ENCODE results near the gene GRID2. TPM values are rescaled to one million over a fixed set of nuclear protein-coding genes. Genes with fewer than 3 reads are reported as not detected.
"Not testable (repeated sequence)": the region's sequence is repeated elsewhere in the genome, so short reads cannot be mapped to it uniquely, and the experiment has no call there.

The GRID2 gene
- total RNA-seq, 1 experiment from 2014 or later, result not detected

DNA sequence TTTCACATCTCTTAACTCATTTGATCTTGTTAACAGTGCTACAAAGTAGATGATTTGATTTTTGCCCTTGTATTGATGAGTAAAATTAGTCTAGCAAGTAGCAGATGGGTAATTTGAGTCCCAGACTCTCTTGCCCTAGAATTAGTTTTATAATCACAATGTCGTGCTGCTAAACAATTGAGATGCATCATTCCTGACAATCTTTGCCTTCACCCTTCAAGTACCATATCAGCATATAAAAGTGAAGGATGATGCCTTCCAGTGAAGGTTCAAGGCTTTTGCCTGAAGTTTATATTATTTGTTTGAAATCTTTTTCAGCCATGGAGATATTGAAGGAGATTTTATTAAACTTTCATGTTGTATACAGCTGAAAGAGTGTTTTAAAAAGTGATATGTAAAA, 141.4 kb downstream of the GRID2 start:
- CTCF ChIA-PET, result no interaction called here

DNA sequence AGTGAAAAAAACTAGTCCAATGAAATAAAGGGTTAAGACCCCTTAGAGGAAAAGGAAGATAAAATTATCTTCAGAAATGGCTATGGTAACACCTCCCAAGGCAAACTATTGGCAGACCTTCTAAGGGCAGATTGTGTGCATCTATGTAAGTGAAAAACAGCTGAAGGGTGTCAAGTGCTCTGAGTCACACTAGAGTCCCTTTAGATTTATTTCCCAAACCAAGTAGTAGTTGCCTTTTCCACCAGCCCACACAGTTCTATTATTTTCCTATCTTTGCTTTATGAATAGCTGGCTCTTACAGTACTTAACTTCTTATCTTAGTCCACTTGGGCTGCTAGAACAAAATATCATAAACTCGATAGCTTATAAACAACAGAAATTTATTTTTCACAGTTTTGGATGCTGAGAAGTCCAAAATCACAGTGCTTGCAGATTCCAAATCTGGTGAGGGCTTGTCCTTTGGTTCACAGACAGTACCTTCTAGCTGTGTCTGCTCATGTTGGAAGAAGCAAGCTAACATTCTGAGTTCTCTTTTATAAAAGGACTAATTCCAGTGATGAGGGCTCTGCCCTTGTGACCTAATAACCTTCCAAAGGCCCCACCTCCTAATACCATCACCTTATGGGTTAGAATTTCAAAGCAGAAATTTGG, 143.6 kb downstream of the GRID2 start:
- Mint-ChIP-seq H3K4me3 (ENCODE audit: unreplicated experiment) (no peak overlapping the region), H3K9me3 (ENCODE audit: unreplicated experiment) (no peaks in the 10 kb centered on the region), H3K4me1 (ENCODE audit: low read depth, unreplicated experiment) (no peaks in the 10 kb centered on the region), H3K27me3 (ENCODE audit: insufficient read depth, unreplicated experiment) (peaks cover 4% of the 10 kb centered on the region), H3K27ac (ENCODE audit: unreplicated experiment) (no peak overlapping the region), H3K36me3 (ENCODE audit: insufficient read depth, unreplicated experiment) (no peaks in the 10 kb centered on the region)
- Histone ChIP-seq H3K27me3 (replicated peaks; ENCODE audit: control insufficient read depth, insufficient read depth, low read length) (no peaks in the 10 kb centered on the region), H3K9me3 (no peaks in the 10 kb centered on the region), H3K4me3 (ENCODE audit: low read depth, low read length) (no peak overlapping the region), H3K4me1 (no peaks in the 10 kb centered on the region), H3K36me3 (ENCODE audit: control insufficient read depth, insufficient read depth, low read length) (no peaks in the 10 kb centered on the region)
- no TSS peak for BruUV-seq (replicated peaks)
- TF ChIP-seq, protein P1, sequence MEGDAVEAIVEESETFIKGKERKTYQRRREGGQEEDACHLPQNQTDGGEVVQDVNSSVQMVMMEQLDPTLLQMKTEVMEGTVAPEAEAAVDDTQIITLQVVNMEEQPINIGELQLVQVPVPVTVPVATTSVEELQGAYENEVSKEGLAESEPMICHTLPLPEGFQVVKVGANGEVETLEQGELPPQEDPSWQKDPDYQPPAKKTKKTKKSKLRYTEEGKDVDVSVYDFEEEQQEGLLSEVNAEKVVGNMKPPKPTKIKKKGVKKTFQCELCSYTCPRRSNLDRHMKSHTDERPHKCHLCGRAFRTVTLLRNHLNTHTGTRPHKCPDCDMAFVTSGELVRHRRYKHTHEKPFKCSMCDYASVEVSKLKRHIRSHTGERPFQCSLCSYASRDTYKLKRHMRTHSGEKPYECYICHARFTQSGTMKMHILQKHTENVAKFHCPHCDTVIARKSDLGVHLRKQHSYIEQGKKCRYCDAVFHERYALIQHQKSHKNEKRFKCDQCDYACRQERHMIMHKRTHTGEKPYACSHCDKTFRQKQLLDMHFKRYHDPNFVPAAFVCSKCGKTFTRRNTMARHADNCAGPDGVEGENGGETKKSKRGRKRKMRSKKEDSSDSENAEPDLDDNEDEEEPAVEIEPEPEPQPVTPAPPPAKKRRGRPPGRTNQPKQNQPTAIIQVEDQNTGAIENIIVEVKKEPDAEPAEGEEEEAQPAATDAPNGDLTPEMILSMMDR (IDR thresholded peaks at IDR 0.05; ENCODE audit: insufficient read depth in 1 of 2, low read depth in 1 of 2, low read length in 1 of 2, severe bottlenecking in 1 of 2, unreplicated experiment in 1 of 2), result no peak
- intact Hi-C loops (cut with micrococcal nuclease; ENCODE audit: unreplicated experiment), result no loop called here
- ChIA-PET CTCF (no interaction called here), POLR2A (no interaction called here)
- DNase-seq, result no peak

More for the DNA sequence above, 141.4 kb downstream of the GRID2 start:
- H3K27me3 ChIP-seq (replicated peaks; ENCODE audit: control insufficient read depth, insufficient read depth, low read length), result no peaks in the 10 kb centered on the region
- H3K36me3 ChIP-seq (ENCODE audit: control insufficient read depth, insufficient read depth, low read length), result no peaks in the 10 kb centered on the region
- H3K9me3 ChIP-seq, result no peaks in the 10 kb centered on the region
- Mint-ChIP-seq H3K27me3 (ENCODE audit: insufficient read depth, unreplicated experiment) (peaks cover 4% of the 10 kb centered on the region), H3K9me3 (ENCODE audit: unreplicated experiment) (no peaks in the 10 kb centered on the region), H3K4me3 (ENCODE audit: unreplicated experiment) (no peak overlapping the region), H3K4me1 (ENCODE audit: low read depth, unreplicated experiment) (no peaks in the 10 kb centered on the region), H3K36me3 (ENCODE audit: insufficient read depth, unreplicated experiment) (peaks cover 5% of the 10 kb centered on the region), H3K27ac (ENCODE audit: unreplicated experiment) (no peak overlapping the region)
- no peak for DNase-seq
- TF ChIP-seq, protein P1 (IDR thresholded peaks at IDR 0.05; ENCODE audit: insufficient read depth in 1 of 2, low read depth in 1 of 2, low read length in 1 of 2, severe bottlenecking in 1 of 2, unreplicated experiment in 1 of 2), result no peak
- BruUV-seq (replicated peaks), result no TSS peak
- H3K4me3 ChIP-seq (ENCODE audit: low read depth, low read length), result no peak overlapping the region
- POLR2A ChIA-PET, result no interaction called here
- intact Hi-C loops (cut with micrococcal nuclease; ENCODE audit: unreplicated experiment), result no loop called here
- H3K4me1 ChIP-seq, result no peaks in the 10 kb centered on the region

DNA sequence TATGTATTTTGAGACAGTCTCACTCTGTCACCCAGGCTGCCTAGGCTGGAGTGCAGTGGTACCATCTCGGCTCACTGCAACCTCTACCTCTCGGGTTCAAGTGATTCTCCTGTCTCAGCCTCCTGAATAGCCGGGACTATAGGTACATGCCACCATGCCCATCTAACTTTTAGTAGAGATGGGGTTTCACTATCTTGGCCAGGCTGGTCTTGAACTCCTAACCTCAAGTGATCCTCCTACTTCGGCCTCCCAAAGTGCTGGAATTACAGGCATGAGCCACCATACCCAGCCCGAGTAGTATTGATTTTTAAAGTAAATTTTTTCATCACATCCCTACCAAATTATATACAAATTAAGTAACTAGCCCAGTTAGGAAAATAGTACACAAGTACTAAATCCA, 144.4 kb downstream of the GRID2 start:
- POLR2A ChIA-PET; H3K9me3 Mint-ChIP-seq (ENCODE audit: unreplicated experiment); CTCF ChIA-PET; H3K27me3 Mint-ChIP-seq (ENCODE audit: insufficient read depth, unreplicated experiment); H3K9me3 ChIP-seq; H3K36me3 Mint-ChIP-seq (ENCODE audit: insufficient read depth, unreplicated experiment); H3K27ac Mint-ChIP-seq (ENCODE audit: unreplicated experiment); intact Hi-C loops (cut with micrococcal nuclease; ENCODE audit: unreplicated experiment); H3K4me1 Mint-ChIP-seq (ENCODE audit: low read depth, unreplicated experiment); DNase-seq; BruUV-seq (replicated peaks); H3K4me1 ChIP-seq; H3K4me3 Mint-ChIP-seq (ENCODE audit: unreplicated experiment); H3K36me3 ChIP-seq (ENCODE audit: control insufficient read depth, insufficient read depth, low read length); H3K27me3 ChIP-seq (replicated peaks; ENCODE audit: control insufficient read depth, insufficient read depth, low read length); H3K4me3 ChIP-seq (ENCODE audit: low read depth, low read length): not testable (repeated sequence)

DNA sequence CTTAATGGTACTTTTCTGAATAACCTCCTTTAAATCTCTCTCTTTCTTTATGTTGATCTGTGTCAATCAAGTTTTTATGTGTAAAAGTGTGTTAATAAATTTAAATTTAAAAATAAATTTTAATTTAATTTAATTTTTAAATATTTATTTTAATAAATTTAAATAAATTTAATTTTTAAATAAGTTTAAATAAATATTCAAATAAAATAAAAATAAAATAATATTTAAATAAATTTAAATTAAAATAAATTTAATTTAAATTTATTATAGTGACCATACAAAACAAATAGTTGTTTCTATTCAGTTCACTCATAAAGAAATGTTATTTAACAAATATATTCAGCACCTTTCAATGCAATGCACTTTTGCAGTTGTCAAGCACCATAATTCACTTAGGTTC, 146.9 kb downstream of the GRID2 start:
- CTCF ChIA-PET, result no interaction called here

More for the DNA sequence above, 146.9 kb downstream of the GRID2 start:
- TF ChIP-seq, protein P1 (IDR thresholded peaks at IDR 0.05; ENCODE audit: insufficient read depth in 1 of 2, low read depth in 1 of 2, low read length in 1 of 2, severe bottlenecking in 1 of 2, unreplicated experiment in 1 of 2), result no peak
- no TSS peak for BruUV-seq (replicated peaks)
- Mint-ChIP-seq H3K27me3 (ENCODE audit: insufficient read depth, unreplicated experiment) (no peaks in the 10 kb centered on the region), H3K4me3 (ENCODE audit: unreplicated experiment) (no peak overlapping the region), H3K4me1 (ENCODE audit: low read depth, unreplicated experiment) (no peaks in the 10 kb centered on the region), H3K27ac (ENCODE audit: unreplicated experiment) (no peak overlapping the region), H3K9me3 (ENCODE audit: unreplicated experiment) (no peaks in the 10 kb centered on the region), H3K36me3 (ENCODE audit: insufficient read depth, unreplicated experiment) (no peaks in the 10 kb centered on the region)
- Histone ChIP-seq H3K4me1 (no peaks in the 10 kb centered on the region), H3K27me3 (replicated peaks; ENCODE audit: control insufficient read depth, insufficient read depth, low read length) (no peaks in the 10 kb centered on the region), H3K4me3 (ENCODE audit: low read depth, low read length) (no peak overlapping the region), H3K9me3 (no peaks in the 10 kb centered on the region), H3K36me3 (ENCODE audit: control insufficient read depth, insufficient read depth, low read length) (no peaks in the 10 kb centered on the region)
- POLR2A ChIA-PET, result no interaction called here
- DNase-seq, result no peak
- intact Hi-C loops (cut with micrococcal nuclease; ENCODE audit: unreplicated experiment), result no loop called here
